GDM1 (cell line): Measurements from ENCODE around the gene CYB5RL.
"Not testable (repeated sequence)": the region's sequence is repeated elsewhere in the genome, so short reads cannot be mapped to it uniquely, and the experiment has no call there.

Source experiments
- DNase-seq: peaks from one replicate; lab custom pipeline; 2025; lab: John Stamatoyannopoulos, UW

Gene CYB5RL

GRCh38 chr1:54186056-54186455 lies 13.8 kb downstream of the CYB5RL start:
- no peak for DNase-seq

DNA sequence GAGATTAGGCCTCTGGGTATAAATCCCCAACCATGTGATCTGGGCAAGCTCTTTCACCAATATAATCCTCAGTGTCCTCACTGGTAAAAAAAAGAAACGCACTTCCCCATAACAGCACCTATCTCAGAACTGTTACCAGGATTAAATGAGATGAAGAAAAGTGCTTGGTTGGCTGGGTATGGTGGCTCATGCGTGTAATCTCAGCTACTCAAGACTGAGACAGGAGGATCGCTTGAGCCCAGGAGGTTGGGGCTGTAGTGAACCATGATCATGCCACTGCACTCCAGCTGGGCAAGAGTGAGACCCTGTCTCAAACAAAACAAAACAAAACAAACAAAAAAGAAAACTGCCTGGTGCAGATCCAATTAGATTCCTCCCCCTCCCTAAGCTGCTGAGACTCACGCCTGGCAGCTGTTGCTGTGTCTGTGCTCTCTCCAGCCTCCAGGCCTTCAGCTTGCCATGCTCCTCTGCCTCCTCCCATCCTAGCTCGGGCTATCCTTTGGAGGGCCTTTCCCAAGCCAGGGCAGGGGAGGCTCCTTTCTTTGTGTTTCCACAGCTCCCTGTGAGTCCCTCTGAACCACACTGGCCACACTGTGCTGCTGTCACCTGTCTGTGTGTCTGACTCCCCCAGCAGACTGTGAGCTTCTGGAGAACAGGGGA lies 19.0 kb downstream of the CYB5RL start:
- no peak for DNase-seq

DNA sequence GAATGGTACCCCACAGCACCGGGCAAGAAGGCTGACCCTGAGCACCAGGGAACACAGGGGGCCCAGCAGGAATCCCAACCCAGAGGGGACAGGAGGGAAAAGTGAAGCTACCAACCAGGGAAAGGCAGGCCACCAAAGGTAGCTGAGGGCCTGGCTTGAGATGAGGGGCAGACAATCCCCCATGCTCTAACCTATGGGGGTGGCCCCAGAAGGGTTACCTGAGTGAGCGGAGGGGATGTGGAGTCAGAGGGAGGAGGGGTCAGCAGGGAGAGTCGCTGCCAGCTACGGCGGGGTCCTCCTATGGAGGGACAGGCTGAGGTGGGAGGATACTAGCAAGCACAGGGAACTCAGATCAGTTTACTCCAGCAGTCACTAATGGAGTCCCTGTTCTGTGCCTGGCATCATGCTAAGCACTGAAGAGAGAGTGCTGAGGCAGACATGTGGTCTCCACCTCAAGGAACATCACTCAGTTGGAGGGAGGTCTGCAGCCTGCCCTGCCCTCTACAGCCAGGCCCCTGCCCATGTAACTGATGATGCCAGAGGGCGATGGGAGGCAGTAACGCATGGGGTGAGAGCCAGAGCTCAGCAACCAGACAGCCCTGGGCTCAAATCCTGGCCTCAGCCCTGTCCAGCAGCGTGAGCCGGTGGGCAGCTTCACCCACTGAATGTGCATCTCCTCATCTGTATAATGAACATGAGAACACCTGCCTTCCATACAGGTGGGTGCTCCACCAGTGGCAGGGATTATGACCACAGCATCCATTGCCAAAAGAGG lies 21.3 kb downstream of the CYB5RL start:
- DNase-seq, result no peak

DNA sequence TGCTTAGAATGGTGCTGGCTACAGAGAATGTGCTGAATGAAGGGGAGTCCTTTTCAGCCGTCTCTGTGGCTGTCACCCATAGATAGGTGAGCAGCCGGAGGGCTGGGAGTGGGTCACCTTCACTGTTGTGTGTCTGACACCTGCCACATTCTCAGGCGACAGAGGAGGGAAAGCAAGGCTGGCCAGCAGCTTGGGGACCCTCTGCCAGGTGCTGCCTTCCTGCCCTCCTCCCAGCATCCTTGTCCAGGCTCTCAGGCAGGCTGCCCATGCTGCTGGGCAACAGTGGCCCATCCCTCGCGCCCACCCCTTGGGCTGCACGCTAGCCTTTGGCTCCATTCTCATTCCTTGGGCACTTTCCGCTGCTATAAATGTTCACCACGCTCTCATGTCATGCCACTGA lies 22.1 kb downstream of the CYB5RL start:
- DNase-seq, result no peak

- DNase-seq, result no peak
These were observed 23.1 kb downstream of the CYB5RL start for GRCh38 chr1:54176621-54177327.

- no peak for DNase-seq
These were observed 25.7 kb downstream of the CYB5RL start for GRCh38 chr1:54174106-54174505.

- DNase-seq, result no peak
These were observed 26.1 kb downstream of the CYB5RL start for GRCh38 chr1:54173681-54174080.

GRCh38 chr1:54172614-54173599 lies 26.9 kb downstream of the CYB5RL start:
- no peak for DNase-seq

- DNase-seq, result no peak
These were observed 28.2 kb downstream of the CYB5RL start for GRCh38 chr1:54171606-54172005.

- DNase-seq, result no peak
These were observed 28.8 kb downstream of the CYB5RL start for GRCh38 chr1:54171016-54171415.

DNA sequence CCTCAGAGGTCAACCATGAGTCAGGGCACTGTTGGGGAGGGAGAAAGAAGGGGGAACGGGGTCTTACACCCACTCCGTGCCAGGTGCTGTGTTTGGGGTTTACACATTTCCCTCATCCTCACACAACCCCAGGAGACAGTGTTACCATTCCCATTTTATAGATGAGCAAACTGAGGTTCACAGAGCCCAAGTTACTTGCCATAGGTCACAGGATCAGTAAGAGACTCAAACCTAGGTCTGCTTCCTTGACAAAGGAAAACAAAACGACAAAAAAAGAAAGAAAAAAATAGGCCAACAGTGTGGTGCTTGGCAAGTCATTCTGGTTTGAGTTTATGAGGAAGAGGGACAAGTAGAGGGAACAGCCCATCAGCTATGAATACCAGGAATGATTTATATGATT lies 30.8 kb downstream of the CYB5RL start:
- DNase-seq, result no peak

- DNase-seq, result no peak
These were observed 31.4 kb downstream of the CYB5RL start for GRCh38 chr1:54168206-54168965.

GRCh38 chr1:54167422-54168139 lies 32.2 kb downstream of the CYB5RL start:
- no peak for DNase-seq

GRCh38 chr1:54166357-54166756 lies 33.5 kb downstream of the CYB5RL start:
- DNase-seq, result not testable (repeated sequence)

GRCh38 chr1:54165146-54165545 lies 34.7 kb downstream of the CYB5RL start:
- no peak for DNase-seq

- no peak for DNase-seq
These were observed 36.3 kb downstream of the CYB5RL start for GRCh38 chr1:54163573-54163972.

GRCh38 chr1:54163051-54163450 lies 36.8 kb downstream of the CYB5RL start:
- no peak for DNase-seq

DNA sequence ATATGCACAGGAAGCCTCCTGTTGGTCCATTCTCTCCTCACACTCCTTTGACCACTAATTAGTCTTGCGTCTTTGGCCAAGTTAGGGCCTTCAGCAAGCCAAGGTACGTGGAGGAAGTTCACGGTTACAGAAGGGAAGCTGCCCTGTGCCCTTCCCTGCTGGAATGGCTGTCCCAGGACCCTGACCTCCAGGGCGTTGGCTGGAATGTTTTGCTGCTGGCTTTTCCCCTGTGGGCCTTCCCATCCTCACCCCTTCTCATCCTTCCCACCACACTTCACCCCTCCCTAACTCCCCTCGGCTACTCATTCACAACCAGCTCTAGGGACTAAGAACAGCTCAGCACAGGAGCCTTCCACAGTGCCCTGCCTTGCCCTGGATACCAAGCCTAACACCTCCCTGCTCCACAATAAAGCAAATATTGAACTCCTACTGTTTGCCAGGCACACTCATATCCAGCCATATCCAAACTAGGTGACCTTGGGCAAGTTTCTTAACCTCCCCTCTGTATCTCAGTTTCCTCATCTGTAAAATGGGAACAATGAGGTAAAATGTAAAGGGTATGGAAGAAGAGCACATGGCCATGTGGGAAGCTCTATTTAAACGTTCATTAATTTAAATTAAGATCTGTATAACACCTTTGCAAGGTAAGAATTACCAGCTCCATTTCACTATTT lies 38.2 kb downstream of the CYB5RL start:
- DNase-seq, result no peak

DNA sequence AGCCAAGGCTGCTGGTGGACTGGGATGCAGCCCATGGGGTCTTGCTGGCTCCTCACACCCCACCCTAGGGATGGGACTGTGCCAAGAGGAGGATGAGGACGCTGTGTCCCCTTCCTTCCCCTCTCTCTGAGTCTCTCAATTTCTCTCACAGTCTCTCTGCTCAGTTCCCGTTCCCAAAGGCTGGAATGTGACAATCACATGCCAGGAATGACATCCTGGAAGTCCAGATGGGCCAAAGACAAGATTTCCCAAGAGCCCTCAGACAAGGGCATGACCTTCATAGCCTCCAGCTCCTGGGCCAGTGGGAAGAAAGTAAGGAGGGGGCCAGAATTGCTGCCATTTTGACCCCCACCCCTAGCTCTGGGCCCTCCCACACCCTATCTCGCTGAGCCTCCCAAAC lies 39.5 kb downstream of the CYB5RL start:
- no peak for DNase-seq
